IMR-90 (cell line): ENCODE results near the gene DDAH2.

ENCODE experiments used
- BHLHE40 ChIP-seq: fragments of 150-350 bp; IDR thresholded peaks from 2 replicates; pipeline ENCODE4 v1.6.1; 2016; ENCODE audit warnings: mild to moderate bottlenecking, low read depth, low read length
- CEBPB ChIP-seq: IDR thresholded peaks from 2 replicates; pipeline ENCODE4 v1.6.1; 2012; ENCODE audit warnings: low read depth, low read length, improper control_type of control experiment
- CHD1 ChIP-seq: IDR thresholded peaks from 2 replicates; pipeline ENCODE4 v1.6.1; 2012; ENCODE audit warnings: low read depth, low read length, improper control_type of control experiment
- CTCF ChIP-seq: conservative IDR thresholded peaks from 2 replicates; pipeline ENCODE4 v1.5.1; 2012; ENCODE audit warnings: mild to moderate bottlenecking, low read depth, low read length, improper control_type of control experiment
- FOS ChIP-seq: fragments of 150-350 bp; IDR thresholded peaks from 2 replicates; pipeline ENCODE4 v1.6.1; 2016; ENCODE audit warnings: low read depth, low read length
- MAZ ChIP-seq: IDR thresholded peaks from 2 replicates; pipeline ENCODE4 v1.6.1; 2012; ENCODE audit warnings: low read depth, mild to moderate bottlenecking, low read length, improper control_type of control experiment, moderate library complexity, borderline replicate concordance
- MXI1 ChIP-seq: IDR thresholded peaks from 2 replicates; pipeline ENCODE4 v1.6.1; 2012; ENCODE audit warnings: low read depth, mild to moderate bottlenecking, low read length, moderate library complexity, borderline replicate concordance
- POLR2A ChIP-seq: IDR thresholded peaks from 2 replicates; pipeline ENCODE4 v1.6.1; 2012; ENCODE audit warnings: mild to moderate bottlenecking, low read depth, low read length
- RAD21 ChIP-seq: IDR thresholded peaks from 2 replicates; pipeline ENCODE4 v1.6.1; 2012; ENCODE audit warnings: low read length, improper control_type of control experiment
- RFX5 ChIP-seq: IDR thresholded peaks from 2 replicates; pipeline ENCODE4 v1.8.0; 2012; ENCODE audit warnings: low read depth, mild to moderate bottlenecking, low read length, moderate library complexity
- TF ChIP-seq, protein P1 (sequence below): fragments of 150-350 bp; IDR thresholded peaks from 2 replicates; pipeline ENCODE4 v1.6.1; 2017; ENCODE audit warnings: mild to moderate bottlenecking, antibody characterized with exemption, low read length, low read depth

GRCh38 chr6:31702405-31702818 lies 26.7 kb downstream of the DDAH2 start:
- TF ChIP-seq POLR2A (no peak), RFX5 (no peak), CTCF (no peak), MXI1 (no peak), RAD21 (no peak; the same call in 1 of the 2 replicates), FOS (no peak), CEBPB (no peak), CHD1 (no peak), BHLHE40 (no peak), MAZ (no peak)
- TF ChIP-seq, protein P1, sequence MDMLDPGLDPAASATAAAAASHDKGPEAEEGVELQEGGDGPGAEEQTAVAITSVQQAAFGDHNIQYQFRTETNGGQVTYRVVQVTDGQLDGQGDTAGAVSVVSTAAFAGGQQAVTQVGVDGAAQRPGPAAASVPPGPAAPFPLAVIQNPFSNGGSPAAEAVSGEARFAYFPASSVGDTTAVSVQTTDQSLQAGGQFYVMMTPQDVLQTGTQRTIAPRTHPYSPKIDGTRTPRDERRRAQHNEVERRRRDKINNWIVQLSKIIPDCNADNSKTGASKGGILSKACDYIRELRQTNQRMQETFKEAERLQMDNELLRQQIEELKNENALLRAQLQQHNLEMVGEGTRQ: no peak
